CD8-positive, alpha-beta memory T cell (primary cell): ENCODE results near the gene FYN. TPM values are rescaled to one million over a fixed set of nuclear protein-coding genes. Genes with fewer than 3 reads are reported as not detected.

ENCODE experiments used
- CTCF ChIA-PET: fragments of 350-600 bp; sonication (Branson Sonifier 250); formaldehyde crosslinking; loops from one replicate; lab custom pipeline; 2021; ENCODE audit warnings: antibody characterized with exemption; lab: Charles Lee
- POLR2A ChIA-PET: fragments of 350-600 bp; sonication (Branson Sonifier 250); formaldehyde crosslinking; loops from one replicate; lab custom pipeline; 2021; ENCODE audit warnings: antibody characterized with exemption; lab: Charles Lee
- DNase-seq, 5 donors: peaks; one replicate each; pipeline versions ENCODE4 v3.0.0 to v3.0.0-alpha.2; 2020 to 2022; ENCODE audit warnings: mixed read lengths in 1 of 5
- H3K27ac ChIP-seq: one replicate; pipeline ENCODE4 v1.7.0; 2013; ENCODE audit warnings: low read depth, mild to moderate bottlenecking, low read length, moderate library complexity
- H3K27me3 ChIP-seq: 2 replicates; pipeline ENCODE4 v1.7.0; 2013; ENCODE audit warnings: low read length, mild to moderate bottlenecking; ENCODE audit not compliant: insufficient read depth, poor library complexity, severe bottlenecking
- H3K36me3 ChIP-seq: 2 replicates; pipeline ENCODE4 v1.7.0; 2013; ENCODE audit warnings: mild to moderate bottlenecking, low read length, moderate library complexity; ENCODE audit not compliant: insufficient read depth
- H3K4me1 ChIP-seq: 2 replicates; pipeline ENCODE4 v1.7.0; 2013; ENCODE audit warnings: mild to moderate bottlenecking, low read length, moderate library complexity; ENCODE audit not compliant: insufficient read depth
- H3K4me3 ChIP-seq: 2 replicates; pipeline ENCODE4 v1.7.0; 2013; ENCODE audit warnings: mild to moderate bottlenecking, low read length
- H3K9me3 ChIP-seq: 2 replicates; pipeline ENCODE4 v1.7.0; 2013; ENCODE audit warnings: mild to moderate bottlenecking, low read length
- H3K27ac Mint-ChIP-seq, 8 donors: one replicate each; pipeline ENCODE4 v1.8.0; 2020 to 2021; ENCODE audit warnings: mixed read lengths in 8 of 8, mild to moderate bottlenecking in 6 of 8, inconsistent platforms in 3 of 8, moderate library complexity in 3 of 8
- H3K27me3 Mint-ChIP-seq, 2 donors: one replicate each; pipeline ENCODE4 v1.8.0; 2020 to 2021; ENCODE audit warnings: mixed read lengths in 2 of 2, mild to moderate bottlenecking in 1 of 2, moderate library complexity in 1 of 2
- H3K36me3 Mint-ChIP-seq, 3 donors: one replicate each; pipeline ENCODE4 v1.8.0; 2020 to 2021; ENCODE audit warnings: mixed read lengths in 3 of 3, inconsistent platforms in 1 of 3, mild to moderate bottlenecking in 1 of 3
- H3K4me1 Mint-ChIP-seq, 3 donors: one replicate each; pipeline ENCODE4 v1.8.0; 2020 to 2021; ENCODE audit warnings: mixed read lengths in 3 of 3, inconsistent platforms in 1 of 3, mild to moderate bottlenecking in 1 of 3
- H3K4me3 Mint-ChIP-seq, 7 donors: one replicate each; pipeline ENCODE4 v1.8.0; 2020 to 2021; ENCODE audit warnings: mixed read lengths in 7 of 7, mild to moderate bottlenecking in 6 of 7, moderate library complexity in 4 of 7, inconsistent platforms in 2 of 7
- H3K9me3 Mint-ChIP-seq, 5 donors: one replicate each; pipeline ENCODE4 v1.8.0; 2020 to 2022; ENCODE audit warnings: mixed read lengths in 5 of 5, mild to moderate bottlenecking in 3 of 5, moderate library complexity in 2 of 5, inconsistent platforms in 1 of 5
- polyA plus RNA-seq: library from polyadenylated mRNA; unstranded; fragments of 300-500 nt; fragmentation: Illumina TruSeq; gene quantifications from one replicate; pipeline ENCODE4 v1.2.3, GENCODE V29; 2021
- total RNA-seq, 2 experiments: library from RNA; stranded (reverse); gene quantifications; one replicate each; pipeline ENCODE4 v1.2.3, GENCODE V29; 2021

The FYN gene
- total and polyA plus RNA-seq, 3 experiments from 2014 or later, result 481 to 611 (median 491) TPM

DNA sequence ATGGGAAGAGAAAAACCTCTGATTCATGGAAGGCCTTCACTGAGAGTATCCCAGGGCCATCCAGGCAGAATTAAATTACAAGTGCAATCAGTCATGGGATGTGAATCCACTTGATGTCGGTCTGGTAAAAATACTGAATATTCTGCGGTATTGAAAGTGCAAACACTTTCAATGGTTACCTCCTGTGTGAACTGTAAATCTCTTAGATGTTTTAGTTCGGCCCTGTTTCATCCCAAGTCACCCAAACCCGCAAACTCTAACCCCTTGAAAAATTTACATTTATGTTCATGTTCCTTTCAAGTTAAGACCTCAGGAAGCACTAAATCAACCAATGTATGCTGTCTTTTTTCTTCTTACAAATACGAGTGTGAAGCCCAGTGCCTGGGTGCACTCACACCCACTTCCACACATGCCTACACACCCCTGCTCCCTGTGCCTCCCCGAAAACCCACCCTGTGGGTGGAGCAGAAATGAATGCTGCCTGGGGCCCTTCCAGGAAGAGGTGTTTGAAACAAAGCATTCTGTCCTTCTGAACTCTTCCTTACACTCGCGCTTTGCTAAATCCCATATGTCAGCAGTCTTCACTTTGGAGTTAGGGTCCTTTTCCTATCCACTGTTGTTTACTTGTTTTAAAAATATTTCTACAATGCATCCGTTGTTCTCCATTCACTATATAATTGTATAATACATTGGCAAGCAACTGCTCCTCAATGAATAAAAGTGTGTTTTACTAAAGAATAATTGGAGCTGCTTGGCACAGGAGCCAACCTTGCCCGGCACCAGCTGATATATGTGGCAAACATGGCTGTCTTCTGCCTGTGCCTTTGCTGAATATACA is 62.7 kb downstream of the FYN start:
- peaks cover 89 to 97% (median 96%) of the 10 kb centered on the region in 3 donors for H3K4me1 Mint-ChIP-seq
- DNase-seq, result peak in 2 of 5 donors; percentile 44 to 51
- peak overlapping the region; percentile 27 to 89 (median 65) for H3K4me3 Mint-ChIP-seq
- peak overlapping the region; percentile 81 to 93 (median 88) for H3K27ac Mint-ChIP-seq
- Histone ChIP-seq H3K4me1 (peaks cover 92% of the 10 kb centered on the region), H3K4me3 (no peak overlapping the region), H3K36me3 (no peaks in the 10 kb centered on the region), H3K27ac (no peak overlapping the region), H3K9me3 (no peaks in the 10 kb centered on the region), H3K27me3 (no peaks in the 10 kb centered on the region)
- H3K9me3 Mint-ChIP-seq, result no peaks in the 10 kb centered on the region
- H3K36me3 Mint-ChIP-seq, result peaks cover 6 to 55% (median 6%) of the 10 kb centered on the region in 3 donors
- ChIA-PET CTCF (interaction anchor here (0.9 to 1.8 kb wide), 3 partner anchors 8 to 218 kb away, joined by 3 to 8 read pairs (median 6); no protein-coding TSS in a partner anchor), POLR2A (interaction anchor here (0.9 to 1.5 kb wide), 3 partner anchors 15 to 183 kb away, joined by 3 read pairs; no protein-coding TSS in a partner anchor)
- no peaks in the 10 kb centered on the region for H3K27me3 Mint-ChIP-seq

DNA sequence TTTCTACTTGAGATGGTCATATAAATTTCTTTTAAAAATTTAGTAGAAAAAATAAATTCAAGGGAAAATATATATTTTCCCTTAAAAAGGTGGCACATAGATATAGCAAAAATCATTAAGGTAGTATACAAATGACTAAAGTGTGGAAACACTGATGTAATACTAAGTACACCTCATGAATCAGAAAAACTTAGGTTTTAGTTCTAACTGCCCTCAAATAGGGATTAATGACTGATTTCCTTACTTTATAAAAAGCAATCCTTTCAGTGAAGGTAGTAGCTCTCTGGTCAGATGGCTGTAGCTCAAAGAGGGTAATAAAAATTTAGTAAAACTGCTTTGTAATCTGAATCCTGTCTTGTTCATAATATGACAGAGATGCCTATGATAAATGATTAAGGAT is 63.5 kb downstream of the FYN start:
- no peak for DNase-seq
- Mint-ChIP-seq H3K4me3 (peak overlapping the region in 6 of 7 donors; percentile 27 to 68 (median 64)), H3K27ac (peak overlapping the region; percentile 12 to 93 (median 87)), H3K9me3 (no peaks in the 10 kb centered on the region), H3K36me3 (peaks cover 6 to 53% (median 6%) of the 10 kb centered on the region in 3 donors), H3K27me3 (no peaks in the 10 kb centered on the region), H3K4me1 (peaks cover 91 to 97% (median 96%) of the 10 kb centered on the region in 3 donors)
- no peaks in the 10 kb centered on the region for H3K36me3 ChIP-seq
- no peak overlapping the region for H3K27ac ChIP-seq
- no peaks in the 10 kb centered on the region for H3K27me3 ChIP-seq
- ChIA-PET POLR2A (no interaction called here), CTCF (interaction anchor here (1.5 kb wide), 1 partner anchor 9 kb away, joined by 6 read pairs; no protein-coding TSS in a partner anchor)
- H3K4me1 ChIP-seq, result peaks cover 93% of the 10 kb centered on the region
- H3K4me3 ChIP-seq, result no peak overlapping the region
- H3K9me3 ChIP-seq, result no peaks in the 10 kb centered on the region

DNA sequence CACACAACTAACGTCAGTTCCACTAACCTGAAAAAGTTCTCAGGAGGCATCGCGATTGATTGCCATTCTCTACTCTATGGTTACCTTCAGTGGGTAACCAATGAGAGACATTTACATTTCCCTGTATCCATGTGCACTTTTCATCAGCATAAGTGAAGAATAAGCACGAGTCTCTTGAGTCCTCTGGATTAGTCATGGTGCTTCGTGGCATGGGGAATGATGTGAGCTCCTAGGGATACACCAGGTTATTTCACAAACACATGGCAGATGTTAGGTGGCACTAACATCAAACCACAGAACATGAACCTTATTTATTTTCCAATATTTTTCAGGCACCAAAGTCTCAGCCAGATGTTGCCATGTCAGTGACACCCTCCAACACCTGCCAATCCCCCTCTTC is 64.0 kb downstream of the FYN start:
- peaks cover 94 to 99% (median 98%) of the 10 kb centered on the region in 3 donors for H3K4me1 Mint-ChIP-seq
- Histone ChIP-seq H3K27me3 (no peaks in the 10 kb centered on the region), H3K9me3 (no peaks in the 10 kb centered on the region), H3K4me1 (peaks cover 95% of the 10 kb centered on the region), H3K27ac (no peak overlapping the region), H3K4me3 (no peak overlapping the region), H3K36me3 (no peaks in the 10 kb centered on the region)
- H3K36me3 Mint-ChIP-seq, result peaks cover 6 to 54% (median 6%) of the 10 kb centered on the region in 3 donors
- H3K4me3 Mint-ChIP-seq, result no peak overlapping the region
- no peaks in the 10 kb centered on the region for H3K27me3 Mint-ChIP-seq
- ChIA-PET CTCF (interaction anchor here (1.1 to 1.5 kb wide), 2 partner anchors 9 to 99 kb away, joined by 3 to 6 read pairs; no protein-coding TSS in a partner anchor), POLR2A (no interaction called here)
- DNase-seq, result no peak
- H3K9me3 Mint-ChIP-seq, result no peaks in the 10 kb centered on the region
- H3K27ac Mint-ChIP-seq, result peak overlapping the region; percentile 9 to 96 (median 61)

DNA sequence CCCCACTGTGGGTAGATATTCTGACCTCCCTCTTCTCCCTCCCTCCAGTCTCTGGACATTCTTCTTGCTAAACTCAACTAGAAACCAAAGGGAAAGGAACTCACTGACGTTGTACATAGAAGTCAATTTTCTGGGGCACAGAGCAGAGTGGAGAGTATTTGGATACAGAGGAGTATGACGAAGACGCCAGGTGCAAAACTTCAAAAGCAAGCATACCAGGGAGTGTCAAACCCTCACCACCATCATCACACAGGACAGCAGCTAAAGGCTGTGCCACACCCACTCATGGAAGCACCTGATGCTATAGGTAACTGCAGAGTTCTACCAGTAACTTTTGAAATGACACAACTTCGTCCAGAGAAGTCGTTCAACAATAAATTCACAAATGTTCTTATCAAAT is 64.8 kb downstream of the FYN start:
- peaks cover 95 to 99% (median 98%) of the 10 kb centered on the region in 3 donors for H3K4me1 Mint-ChIP-seq
- Histone ChIP-seq H3K4me1 (peaks cover 95% of the 10 kb centered on the region), H3K4me3 (no peak overlapping the region), H3K27me3 (no peaks in the 10 kb centered on the region), H3K9me3 (no peaks in the 10 kb centered on the region), H3K27ac (no peak overlapping the region), H3K36me3 (no peaks in the 10 kb centered on the region)
- POLR2A ChIA-PET, result no interaction called here
- peak overlapping the region in 7 of 8 donors; percentile 36 to 96 (median 91) for H3K27ac Mint-ChIP-seq
- H3K36me3 Mint-ChIP-seq, result peaks cover 3 to 47% (median 3%) of the 10 kb centered on the region in 3 donors
- no peaks in the 10 kb centered on the region for H3K27me3 Mint-ChIP-seq
- H3K9me3 Mint-ChIP-seq, result no peaks in the 10 kb centered on the region
- H3K4me3 Mint-ChIP-seq, result peak overlapping the region in 5 of 7 donors; percentile 1 to 26 (median 7)
- peak in 1 of 5 donors; percentile 47 for DNase-seq
- CTCF ChIA-PET, result interaction anchor here (1.1 kb wide), 1 partner anchor 98 kb away, joined by 3 read pairs; no protein-coding TSS in a partner anchor

DNA sequence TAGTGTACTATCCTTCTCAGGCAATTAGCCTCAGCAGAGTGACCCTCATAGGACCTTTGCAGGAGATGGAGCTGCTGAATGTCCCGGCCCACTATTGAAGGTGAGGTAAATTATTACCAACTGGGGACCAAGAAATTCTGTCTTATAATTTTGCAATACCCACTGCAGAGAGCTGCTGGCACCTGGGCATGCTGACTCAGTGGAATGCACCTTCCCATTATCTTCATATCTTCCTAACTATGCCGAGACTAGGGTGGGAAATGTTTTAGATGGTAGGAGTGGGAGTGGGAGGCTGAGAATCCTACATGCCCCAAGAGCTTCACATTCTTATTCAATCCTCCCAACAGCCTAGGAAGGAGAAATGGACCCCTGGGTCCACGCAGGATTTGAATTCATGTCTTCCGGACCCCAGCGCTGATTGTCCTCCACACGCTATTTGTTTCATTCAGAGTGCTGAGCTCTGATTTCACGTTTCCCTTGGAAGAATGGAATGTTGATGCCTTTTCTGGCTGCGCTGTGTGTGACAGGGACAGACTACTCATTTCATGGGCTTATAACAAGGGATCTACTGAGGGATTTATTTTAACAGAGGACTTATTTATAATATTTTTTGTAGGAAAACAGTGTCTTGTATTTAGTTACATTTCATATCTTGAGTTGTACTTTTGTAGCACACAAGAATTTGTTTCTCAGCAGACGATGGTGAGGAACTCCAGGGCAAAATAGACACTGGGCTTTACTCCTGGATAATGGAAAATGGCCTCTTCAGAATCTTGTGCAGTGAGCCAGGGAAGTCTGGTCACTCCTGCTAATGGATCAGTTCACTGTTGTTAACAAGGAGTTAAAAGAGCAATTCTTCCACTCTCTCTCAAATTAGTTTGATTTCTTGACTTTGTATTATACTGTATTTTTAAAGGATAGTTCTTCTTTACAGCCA is 66.4 kb downstream of the FYN start:
- Histone ChIP-seq H3K9me3 (no peaks in the 10 kb centered on the region), H3K36me3 (no peaks in the 10 kb centered on the region), H3K27ac (no peak overlapping the region), H3K4me1 (peaks cover 91% of the 10 kb centered on the region), H3K4me3 (no peak overlapping the region), H3K27me3 (no peaks in the 10 kb centered on the region)
- peaks cover under 1 to 47% (median 2%) of the 10 kb centered on the region in 3 donors for H3K36me3 Mint-ChIP-seq
- peak overlapping the region; percentile 91 to 99 (median 96) for H3K27ac Mint-ChIP-seq
- DNase-seq, result no peak
- H3K9me3 Mint-ChIP-seq, result no peaks in the 10 kb centered on the region
- POLR2A ChIA-PET, result interaction anchor here (0.7 to 1.9 kb wide), 3 partner anchors 15 to 67 kb away, joined by 3 to 7 read pairs (median 3); partner anchors contain the start of gene FYN
- peaks cover 91 to 99% (median 95%) of the 10 kb centered on the region in 3 donors for H3K4me1 Mint-ChIP-seq
- CTCF ChIA-PET, result interaction anchor here (0.9 to 3.7 kb wide), 13 partner anchors 7 to 190 kb away, joined by 3 to 10 read pairs (median 4); no protein-coding TSS in a partner anchor
- H3K27me3 Mint-ChIP-seq, result peaks cover 0 to 2% of the 10 kb centered on the region in 2 donors
- peak overlapping the region in 5 of 7 donors; percentile 6 to 66 (median 63) for H3K4me3 Mint-ChIP-seq

DNA sequence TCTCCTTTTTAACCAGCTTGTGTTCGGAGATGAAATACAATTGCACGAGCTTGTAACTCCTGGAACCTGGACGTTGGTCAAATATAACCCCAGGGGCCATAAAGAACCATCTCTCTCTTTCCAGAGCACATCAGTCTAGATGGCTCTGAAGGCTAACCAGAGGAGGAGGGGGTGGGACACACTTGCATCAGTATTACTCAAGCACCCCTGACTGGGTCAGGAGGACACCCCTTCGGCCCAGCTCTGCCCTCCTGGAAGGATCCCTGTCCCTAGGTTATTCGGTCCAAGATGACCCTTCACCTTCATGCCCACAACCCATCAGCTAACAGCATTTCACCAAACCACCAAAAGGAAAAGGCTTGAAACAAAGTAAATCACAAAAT is 67.1 kb downstream of the FYN start:
- DNase-seq, result no peak

More for the DNA sequence above, 67.1 kb downstream of the FYN start:
- Mint-ChIP-seq H3K4me1 (peaks cover 87 to 99% (median 94%) of the 10 kb centered on the region in 3 donors), H3K4me3 (peak overlapping the region; percentile 1 to 79 (median 64)), H3K27me3 (peaks cover 0 to 2% of the 10 kb centered on the region in 2 donors), H3K27ac (peak overlapping the region; percentile 91 to 99 (median 96)), H3K9me3 (no peaks in the 10 kb centered on the region), H3K36me3 (peaks cover 0 to 48% (median 3%) of the 10 kb centered on the region in 3 donors)
- POLR2A ChIA-PET, result interaction anchor here (0.7 to 1.9 kb wide), 7 partner anchors 12 to 68 kb away, joined by 3 to 7 read pairs (median 3); partner anchors contain the start of gene FYN
- CTCF ChIA-PET, result interaction anchor here (0.9 to 3.7 kb wide), 14 partner anchors 8 to 190 kb away, joined by 3 to 11 read pairs (median 4); no protein-coding TSS in a partner anchor
- Histone ChIP-seq H3K27me3 (no peaks in the 10 kb centered on the region), H3K27ac (peak overlapping the region; percentile 49), H3K4me1 (peaks cover 84% of the 10 kb centered on the region), H3K4me3 (no peak overlapping the region), H3K9me3 (no peaks in the 10 kb centered on the region), H3K36me3 (no peaks in the 10 kb centered on the region)
